HG02678 (cell line): ENCODE measurements around the gene TSPYL2.

Experiments used
- ATAC-seq: cut with Tn5 transposase; IDR thresholded peaks from one replicate; pipeline ENCODE4 v1.9.1; 2021; ENCODE audit warnings: mild to moderate bottlenecking, moderate library complexity; ENCODE audit not compliant: unreplicated experiment

Gene TSPYL2

GRCh38 chrX:53122013-53122412 is 39.8 kb downstream of the TSPYL2 start:
- no peak for ATAC-seq

GRCh38 chrX:53125506-53125905 is 43.3 kb downstream of the TSPYL2 start:
- ATAC-seq = no peak

- ATAC-seq = no peak
Measured at GRCh38 chrX:53126377-53126776, 44.2 kb downstream of the TSPYL2 start.

- no peak for ATAC-seq
Measured at GRCh38 chrX:53128097-53128749, 46.1 kb downstream of the TSPYL2 start.

- no peak for ATAC-seq
Measured at GRCh38 chrX:53133400-53133799, 51.2 kb downstream of the TSPYL2 start.

- no peak for ATAC-seq
Measured at GRCh38 chrX:53135581-53135980, 53.4 kb downstream of the TSPYL2 start.
